Measurements from ENCODE around the gene PLAAT3.
"Not testable (repeated sequence)": the region's sequence is repeated elsewhere in the genome, so short reads cannot be mapped to it uniquely, and the experiment has no call there.

PLAAT3 gene

GRCh38 chr11:63589000-63589399, 25.2 kb downstream of the PLAAT3 start:
- peaks cover 95% of the 10 kb centered on the region for H3K36me3 ChIP-seq (ENCODE audit: control insufficient read depth, insufficient read depth, low read length)
- H3K9me3 ChIP-seq (ENCODE audit: control insufficient read depth, insufficient read depth, low read depth, low read length), result no peaks in the 10 kb centered on the region
- H3K27ac ChIP-seq (ENCODE audit: low read depth, low read length), result no peak overlapping the region
- H3K9ac ChIP-seq (ENCODE audit: low read length), result no peak overlapping the region
- no peaks in the 10 kb centered on the region for H3K27me3 ChIP-seq (ENCODE audit: control insufficient read depth, insufficient read depth, low read length)
- no peaks in the 10 kb centered on the region for H3K4me1 ChIP-seq (ENCODE audit: control insufficient read depth, insufficient read depth, low read length)
- H3K4me3 ChIP-seq (ENCODE audit: low read depth, low read length), result no peak overlapping the region

GRCh38 chr11:63586451-63587166, 27.6 kb downstream of the PLAAT3 start:
- no peak overlapping the region for H3K4me3 ChIP-seq (ENCODE audit: low read depth, low read length)
- H3K27ac ChIP-seq (ENCODE audit: low read depth, low read length), result no peak overlapping the region
- H3K9ac ChIP-seq (ENCODE audit: low read length), result no peak overlapping the region
- no peaks in the 10 kb centered on the region for H3K27me3 ChIP-seq (ENCODE audit: control insufficient read depth, insufficient read depth, low read length)
- H3K9me3 ChIP-seq (ENCODE audit: control insufficient read depth, insufficient read depth, low read depth, low read length), result peaks cover 20% of the 10 kb centered on the region
- H3K4me1 ChIP-seq (ENCODE audit: control insufficient read depth, insufficient read depth, low read length), result no peaks in the 10 kb centered on the region
- H3K36me3 ChIP-seq (ENCODE audit: control insufficient read depth, insufficient read depth, low read length), result peaks cover 95% of the 10 kb centered on the region

- Histone ChIP-seq H3K9me3 (ENCODE audit: control insufficient read depth, insufficient read depth, low read depth, low read length) (peaks cover 34% of the 10 kb centered on the region), H3K4me1 (ENCODE audit: control insufficient read depth, insufficient read depth, low read length) (no peaks in the 10 kb centered on the region), H3K9ac (ENCODE audit: low read length) (no peak overlapping the region), H3K27me3 (ENCODE audit: control insufficient read depth, insufficient read depth, low read length) (no peaks in the 10 kb centered on the region), H3K27ac (ENCODE audit: low read depth, low read length) (no peak overlapping the region), H3K4me3 (ENCODE audit: low read depth, low read length) (no peak overlapping the region), H3K36me3 (ENCODE audit: control insufficient read depth, insufficient read depth, low read length) (peaks cover 81% of the 10 kb centered on the region)
These were observed 30.9 kb downstream of the PLAAT3 start for GRCh38 chr11:63583357-63583677.

- Histone ChIP-seq H3K9me3 (ENCODE audit: control insufficient read depth, insufficient read depth, low read depth, low read length) (peaks cover 34% of the 10 kb centered on the region), H3K36me3 (ENCODE audit: control insufficient read depth, insufficient read depth, low read length) (peaks cover 77% of the 10 kb centered on the region)
- H3K9ac ChIP-seq (ENCODE audit: low read length); H3K4me1 ChIP-seq (ENCODE audit: control insufficient read depth, insufficient read depth, low read length); H3K27me3 ChIP-seq (ENCODE audit: control insufficient read depth, insufficient read depth, low read length); H3K4me3 ChIP-seq (ENCODE audit: low read depth, low read length); H3K27ac ChIP-seq (ENCODE audit: low read depth, low read length): not testable (repeated sequence)
These were observed 33.0 kb downstream of the PLAAT3 start for GRCh38 chr11:63581224-63581623.

GRCh38 chr11:63578882-63579281, 35.4 kb downstream of the PLAAT3 start:
- H3K9ac ChIP-seq (ENCODE audit: low read length); H3K4me1 ChIP-seq (ENCODE audit: control insufficient read depth, insufficient read depth, low read length); H3K4me3 ChIP-seq (ENCODE audit: low read depth, low read length); H3K27me3 ChIP-seq (ENCODE audit: control insufficient read depth, insufficient read depth, low read length); H3K27ac ChIP-seq (ENCODE audit: low read depth, low read length): not testable (repeated sequence)
- Histone ChIP-seq H3K9me3 (ENCODE audit: control insufficient read depth, insufficient read depth, low read depth, low read length) (peaks cover 34% of the 10 kb centered on the region), H3K36me3 (ENCODE audit: control insufficient read depth, insufficient read depth, low read length) (peaks cover 77% of the 10 kb centered on the region)

GRCh38 chr11:63574856-63575602, 39.2 kb downstream of the PLAAT3 start:
- Histone ChIP-seq H3K4me1 (ENCODE audit: control insufficient read depth, insufficient read depth, low read length) (no peaks in the 10 kb centered on the region), H3K27me3 (ENCODE audit: control insufficient read depth, insufficient read depth, low read length) (no peaks in the 10 kb centered on the region), H3K9me3 (ENCODE audit: control insufficient read depth, insufficient read depth, low read depth, low read length) (peaks cover 3% of the 10 kb centered on the region), H3K36me3 (ENCODE audit: control insufficient read depth, insufficient read depth, low read length) (peaks cover 48% of the 10 kb centered on the region), H3K9ac (ENCODE audit: low read length) (no peak overlapping the region), H3K27ac (ENCODE audit: low read depth, low read length) (no peak overlapping the region), H3K4me3 (ENCODE audit: low read depth, low read length) (no peak overlapping the region)

- Histone ChIP-seq H3K27ac (ENCODE audit: low read depth, low read length) (no peak overlapping the region), H3K9ac (ENCODE audit: low read length) (no peak overlapping the region), H3K4me1 (ENCODE audit: control insufficient read depth, insufficient read depth, low read length) (no peaks in the 10 kb centered on the region), H3K36me3 (ENCODE audit: control insufficient read depth, insufficient read depth, low read length) (peaks cover 45% of the 10 kb centered on the region), H3K4me3 (ENCODE audit: low read depth, low read length) (no peak overlapping the region), H3K9me3 (ENCODE audit: control insufficient read depth, insufficient read depth, low read depth, low read length) (no peaks in the 10 kb centered on the region; the same call in 1 of the 2 replicates), H3K27me3 (ENCODE audit: control insufficient read depth, insufficient read depth, low read length) (no peaks in the 10 kb centered on the region)
These were observed 40.1 kb downstream of the PLAAT3 start for GRCh38 chr11:63573881-63574855.

GRCh38 chr11:63572026-63572688, 42.1 kb downstream of the PLAAT3 start:
- no peak overlapping the region for H3K4me3 ChIP-seq (ENCODE audit: low read depth, low read length)

GRCh38 chr11:63569570-63569969, 44.7 kb downstream of the PLAAT3 start:
- Histone ChIP-seq H3K27me3 (ENCODE audit: control insufficient read depth, insufficient read depth, low read length) (no peaks in the 10 kb centered on the region), H3K4me3 (ENCODE audit: low read depth, low read length) (no peak overlapping the region), H3K9me3 (ENCODE audit: control insufficient read depth, insufficient read depth, low read depth, low read length) (no peaks in the 10 kb centered on the region), H3K4me1 (ENCODE audit: control insufficient read depth, insufficient read depth, low read length) (peaks cover 7% of the 10 kb centered on the region), H3K36me3 (ENCODE audit: control insufficient read depth, insufficient read depth, low read length) (peaks cover 14% of the 10 kb centered on the region), H3K9ac (ENCODE audit: low read length) (no peak overlapping the region), H3K27ac (ENCODE audit: low read depth, low read length) (no peak overlapping the region)

More at GRCh38 chr11:63572026-63572688, 42.1 kb downstream of the PLAAT3 start:
- Histone ChIP-seq H3K36me3 (ENCODE audit: control insufficient read depth, insufficient read depth, low read length) (peaks cover 36% of the 10 kb centered on the region), H3K9ac (ENCODE audit: low read length) (no peak overlapping the region), H3K4me1 (ENCODE audit: control insufficient read depth, insufficient read depth, low read length) (peaks cover 6% of the 10 kb centered on the region), H3K27me3 (ENCODE audit: control insufficient read depth, insufficient read depth, low read length) (no peaks in the 10 kb centered on the region), H3K27ac (ENCODE audit: low read depth, low read length) (no peak overlapping the region), H3K9me3 (ENCODE audit: control insufficient read depth, insufficient read depth, low read depth, low read length) (no peaks in the 10 kb centered on the region)

- H3K36me3 ChIP-seq (ENCODE audit: control insufficient read depth, insufficient read depth, low read length), result no peaks in the 10 kb centered on the region
- no peaks in the 10 kb centered on the region for H3K27me3 ChIP-seq (ENCODE audit: control insufficient read depth, insufficient read depth, low read length)
- H3K27ac ChIP-seq (ENCODE audit: low read depth, low read length), result peak overlapping the region; percentile 36
- no peak overlapping the region for H3K9ac ChIP-seq (ENCODE audit: low read length)
- peaks cover 7% of the 10 kb centered on the region for H3K4me1 ChIP-seq (ENCODE audit: control insufficient read depth, insufficient read depth, low read length)
- H3K9me3 ChIP-seq (ENCODE audit: control insufficient read depth, insufficient read depth, low read depth, low read length), result no peaks in the 10 kb centered on the region
- H3K4me3 ChIP-seq (ENCODE audit: low read depth, low read length), result no peak overlapping the region
These were observed 47.0 kb downstream of the PLAAT3 start for GRCh38 chr11:63567044-63567840.
